HL-60/S4 treated with retinoic acid at 250 ng/mL for 4 days and 3 days (cell line): ENCODE measurements around the gene DYRK1B.
"Not testable (repeated sequence)": the region's sequence is repeated elsewhere in the genome, so short reads cannot be mapped to it uniquely, and the experiment has no call there.

Source experiments
- in situ Hi-C: fragments of 300-500 bp; cut with MboI; formaldehyde crosslinking; loops from 2 replicates; pipeline ENCODE4 v1.7.0; 2022; ENCODE audit warnings: low sequenced_read_pairs

DYRK1B gene

DNA sequence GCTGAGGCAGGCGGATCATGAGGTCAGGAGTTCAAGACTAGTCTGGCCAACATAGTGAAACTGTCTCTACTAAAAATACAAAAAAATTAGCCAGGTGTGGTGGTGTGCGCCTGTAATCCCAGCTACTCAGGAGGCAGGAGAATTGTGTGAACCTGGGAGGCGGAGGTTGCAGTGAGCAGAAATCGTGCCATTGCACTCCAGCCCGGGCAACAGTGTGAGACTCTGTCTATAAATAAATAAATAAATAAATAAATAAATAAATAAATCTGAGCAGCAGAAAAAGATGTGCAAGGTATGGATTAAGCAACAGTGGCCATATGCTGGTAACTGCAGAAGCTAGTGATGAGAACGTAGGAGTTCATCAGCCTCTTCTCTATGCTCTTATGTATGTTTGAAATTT is 19.9 kb downstream of the DYRK1B start:
- in situ Hi-C loops, result not testable (repeated sequence)

DNA sequence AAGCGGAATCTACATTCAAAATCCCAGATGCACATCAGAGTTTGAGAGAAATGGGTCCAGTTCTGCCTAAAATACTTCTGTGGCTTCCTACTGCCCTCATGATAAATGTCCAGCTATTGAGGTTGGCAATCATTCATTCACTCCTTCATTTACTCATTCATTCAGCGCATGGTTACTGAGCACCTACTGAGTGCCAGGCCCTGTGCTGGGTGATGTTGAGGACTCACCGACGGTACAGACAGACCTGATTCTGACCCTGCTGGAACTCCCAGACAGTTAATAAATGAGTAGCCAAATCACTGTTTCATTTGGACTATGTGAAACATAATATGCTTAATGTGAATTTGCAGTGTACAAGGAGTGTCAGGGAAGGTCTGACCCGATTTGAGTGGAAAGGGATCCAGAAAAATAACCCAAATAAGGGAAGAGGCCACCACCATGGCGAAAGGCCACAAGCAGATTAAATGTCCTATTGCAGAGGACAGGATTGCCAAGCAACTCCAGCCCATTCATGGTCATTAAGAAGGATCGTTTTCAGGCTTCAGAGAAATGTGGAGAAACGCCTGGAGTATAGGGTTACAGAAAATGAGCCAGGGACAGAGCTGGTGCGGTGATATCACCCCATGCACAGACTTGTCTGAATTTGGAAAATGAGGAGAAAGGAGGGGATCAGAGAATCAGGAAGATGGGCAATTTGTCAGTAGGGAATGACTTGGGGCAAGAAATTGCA is 20.5 kb downstream of the DYRK1B start:
- in situ Hi-C loops, result no loop called here

DNA sequence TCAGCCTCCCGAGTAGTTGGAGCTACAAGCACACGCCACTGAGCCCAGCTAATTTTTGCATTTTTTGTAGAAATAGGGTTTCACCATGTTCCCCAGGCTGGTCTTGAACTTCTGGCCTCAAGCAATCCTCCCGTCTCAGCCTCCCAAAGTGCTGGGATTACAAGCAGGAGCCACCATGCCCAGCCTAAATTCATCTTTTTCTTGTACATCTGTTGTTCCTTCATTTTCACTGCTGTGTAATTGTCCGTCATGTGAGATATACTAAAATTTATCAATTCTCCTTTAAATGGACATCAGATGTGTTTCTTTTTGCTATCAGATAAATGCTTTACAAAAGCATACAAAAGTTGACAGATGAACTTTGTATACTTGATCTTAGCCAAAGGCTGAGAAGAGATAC is 22.9 kb downstream of the DYRK1B start:
- in situ Hi-C loops, result no loop called here

DNA sequence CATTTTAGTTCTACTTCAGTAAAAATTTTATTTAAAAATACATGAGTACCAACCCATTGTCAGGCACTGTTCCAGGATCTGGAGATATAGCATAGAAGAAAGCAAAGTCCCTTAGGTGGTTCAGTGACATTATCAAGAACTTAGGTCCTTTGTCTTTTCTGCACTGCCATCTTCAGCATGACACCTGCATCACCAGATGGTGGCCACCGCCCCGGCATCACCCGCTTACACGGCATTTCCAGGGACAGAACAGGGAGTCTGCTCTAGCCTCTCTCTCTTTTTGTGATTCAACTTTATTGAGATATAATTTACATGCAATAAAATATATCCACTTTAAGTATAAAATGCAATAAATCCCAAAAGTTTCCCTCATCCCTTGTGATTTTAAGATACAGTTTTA is 23.5 kb downstream of the DYRK1B start:
- in situ Hi-C loops, result no loop called here

DNA sequence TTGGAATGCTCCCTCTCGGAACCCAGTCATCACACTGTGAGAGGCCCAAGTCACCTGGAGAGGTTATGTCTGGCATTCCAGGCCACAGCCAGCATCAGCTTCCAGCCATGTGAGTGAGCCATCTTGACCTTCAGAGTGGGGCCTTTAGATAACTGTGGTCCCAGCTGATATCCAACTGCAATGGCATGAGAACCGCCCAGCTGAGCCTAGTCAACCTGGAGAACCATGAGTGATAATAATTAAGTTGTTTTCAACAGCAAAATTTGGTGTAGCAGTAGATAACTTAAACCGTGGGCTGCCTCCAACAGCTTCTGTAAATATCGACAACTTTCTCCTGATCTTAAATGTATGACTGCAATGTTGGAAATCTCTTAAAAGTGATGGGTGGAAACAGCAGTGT is 24.6 kb downstream of the DYRK1B start:
- in situ Hi-C loops, result no loop called here

DNA sequence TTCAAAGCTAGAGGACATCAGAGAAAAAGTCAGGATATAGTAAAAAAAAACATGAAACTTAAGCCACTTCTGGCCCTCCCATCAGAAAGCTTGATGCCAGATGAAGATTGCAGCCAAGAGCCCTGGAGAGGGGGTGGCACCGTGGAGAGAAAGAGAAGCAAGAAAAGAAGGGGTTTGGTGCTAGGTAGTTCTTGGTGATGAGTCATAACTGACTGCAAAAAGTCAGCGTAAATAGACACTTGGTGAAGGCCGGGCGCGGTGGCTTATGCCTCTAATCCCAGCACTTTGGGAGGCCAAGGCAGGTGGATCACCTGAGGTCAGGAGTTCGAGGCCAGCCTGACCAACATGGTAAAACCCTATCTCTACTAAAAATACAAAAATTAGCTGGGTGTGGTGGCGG is 25.3 kb downstream of the DYRK1B start:
- in situ Hi-C loops, result not testable (repeated sequence)

DNA sequence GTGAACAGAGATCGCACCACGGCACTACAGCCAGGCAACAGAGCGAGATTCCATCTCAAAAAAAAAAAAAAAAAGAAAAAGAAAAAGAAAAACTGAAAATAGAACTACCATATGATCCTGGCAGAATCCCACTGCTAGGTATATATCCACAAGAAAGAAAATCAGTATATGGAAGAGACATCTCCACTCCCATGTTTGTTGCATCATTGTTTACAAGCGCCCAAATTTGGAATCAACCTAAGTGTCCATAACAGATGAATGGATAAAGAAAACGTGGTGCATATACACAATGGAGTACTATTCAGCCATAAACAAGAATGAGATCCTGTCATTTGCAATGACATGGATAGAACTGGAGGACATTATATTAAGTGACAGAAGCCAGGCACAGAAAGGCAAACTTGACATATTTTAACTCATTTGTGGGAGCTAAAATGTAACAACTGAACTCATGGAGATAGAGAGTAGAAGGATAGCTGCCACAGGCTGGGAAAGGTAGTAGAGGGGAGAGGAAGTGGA is 26.1 kb downstream of the DYRK1B start:
- in situ Hi-C loops, result no loop called here

DNA sequence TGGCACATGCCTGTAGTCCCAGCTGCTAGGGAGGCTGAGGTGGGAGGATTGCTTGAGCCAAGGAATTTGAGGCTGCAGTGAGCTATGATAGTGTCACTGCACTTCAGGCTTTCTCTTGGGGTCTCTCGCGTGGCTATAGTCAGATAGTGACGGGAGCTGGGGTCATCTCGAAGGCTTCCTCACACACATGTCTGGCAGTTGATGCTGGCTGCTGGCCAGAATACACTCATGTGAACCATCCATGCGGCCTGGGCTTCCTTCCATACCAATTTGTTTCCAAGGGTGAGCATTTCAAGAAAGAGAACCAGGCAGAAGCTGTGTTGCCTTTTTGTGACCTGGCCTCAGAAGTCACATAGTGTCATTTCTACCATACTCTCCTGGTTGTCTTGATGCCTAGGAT is 28.9 kb downstream of the DYRK1B start:
- in situ Hi-C loops, result no loop called here

DNA sequence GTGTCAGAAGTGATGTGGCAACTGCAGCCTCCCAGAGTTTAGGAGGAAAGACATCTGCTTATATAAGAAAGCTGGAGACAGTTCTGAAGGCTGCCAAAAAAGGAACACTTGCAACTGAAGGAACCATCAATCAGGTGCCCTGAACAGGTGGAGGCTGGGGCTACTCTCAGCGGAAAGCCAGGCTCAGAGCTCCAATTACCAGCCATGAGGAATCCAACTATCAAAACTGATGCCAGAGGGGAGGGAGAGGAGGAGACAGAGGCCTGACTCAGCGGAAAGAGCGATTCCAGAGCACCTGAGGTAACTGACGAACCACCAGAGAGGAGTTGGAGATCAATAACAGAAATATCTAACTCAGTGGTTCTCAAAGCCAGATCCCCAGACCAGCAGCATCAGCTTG is 31.0 kb downstream of the DYRK1B start:
- in situ Hi-C loops, result no loop called here

DNA sequence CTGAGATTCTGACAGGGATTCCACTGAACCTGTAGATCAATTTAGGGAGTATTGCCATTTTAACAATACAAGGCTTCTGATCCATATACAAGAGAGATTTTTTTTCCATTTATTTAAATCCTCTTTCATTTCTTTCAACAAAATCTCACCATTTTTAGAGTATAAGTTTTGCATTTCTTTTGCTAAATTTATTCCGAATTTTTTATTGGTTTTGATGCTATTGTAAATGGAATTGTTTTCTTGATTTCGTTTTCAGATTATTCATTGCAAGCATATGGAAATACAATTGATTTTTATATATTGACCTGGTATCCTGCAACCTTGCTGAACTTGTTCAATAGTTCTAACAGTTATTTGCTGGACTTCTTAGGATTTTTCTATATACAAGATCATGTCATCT is 36.9 kb downstream of the DYRK1B start:
- in situ Hi-C loops, result no loop called here

DNA sequence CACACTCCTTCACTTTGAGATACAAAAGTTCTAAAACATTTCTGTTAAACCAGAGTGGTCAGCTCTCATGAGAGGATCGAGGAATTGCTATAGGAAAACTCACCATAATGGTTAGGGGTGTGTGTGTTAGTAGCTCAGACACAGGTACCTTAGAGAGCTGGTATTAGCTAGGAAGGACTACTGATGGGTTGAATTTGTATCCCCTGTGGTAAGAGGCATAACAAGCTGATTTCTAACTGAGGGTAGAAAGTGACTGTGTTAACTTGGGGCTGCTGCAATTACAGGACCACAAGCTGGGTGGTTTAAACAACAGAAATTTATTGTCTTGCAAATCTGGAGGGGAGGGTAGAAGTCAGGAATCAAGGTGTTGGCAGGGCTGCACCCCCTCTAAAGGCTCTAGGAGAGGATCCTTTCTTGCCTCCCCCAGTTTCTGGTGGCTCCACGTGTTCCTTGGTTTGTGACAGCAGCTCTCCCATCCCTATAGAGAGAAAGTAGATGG is 37.9 kb downstream of the DYRK1B start:
- in situ Hi-C loops, result no loop called here

DNA sequence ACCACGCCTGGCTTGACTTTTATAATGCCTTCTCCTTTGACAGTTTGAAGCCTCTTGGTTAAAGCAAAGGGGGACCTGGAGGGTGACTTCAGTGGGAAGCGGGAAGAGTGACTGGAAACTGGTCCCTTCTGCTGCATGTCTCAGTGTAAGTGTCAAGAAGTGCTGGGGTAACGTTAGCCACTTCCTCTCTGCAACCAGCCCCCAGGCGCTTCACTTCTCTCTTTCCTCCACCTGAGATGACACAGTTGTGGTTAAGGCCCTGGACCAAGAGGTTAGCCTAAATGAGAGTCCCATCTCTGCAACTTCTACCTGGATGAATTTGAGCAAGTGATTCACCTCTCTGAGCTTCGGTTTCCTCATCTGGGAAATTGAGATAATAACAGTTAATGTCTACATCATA is 39.0 kb downstream of the DYRK1B start:
- in situ Hi-C loops, result no loop called here

DNA sequence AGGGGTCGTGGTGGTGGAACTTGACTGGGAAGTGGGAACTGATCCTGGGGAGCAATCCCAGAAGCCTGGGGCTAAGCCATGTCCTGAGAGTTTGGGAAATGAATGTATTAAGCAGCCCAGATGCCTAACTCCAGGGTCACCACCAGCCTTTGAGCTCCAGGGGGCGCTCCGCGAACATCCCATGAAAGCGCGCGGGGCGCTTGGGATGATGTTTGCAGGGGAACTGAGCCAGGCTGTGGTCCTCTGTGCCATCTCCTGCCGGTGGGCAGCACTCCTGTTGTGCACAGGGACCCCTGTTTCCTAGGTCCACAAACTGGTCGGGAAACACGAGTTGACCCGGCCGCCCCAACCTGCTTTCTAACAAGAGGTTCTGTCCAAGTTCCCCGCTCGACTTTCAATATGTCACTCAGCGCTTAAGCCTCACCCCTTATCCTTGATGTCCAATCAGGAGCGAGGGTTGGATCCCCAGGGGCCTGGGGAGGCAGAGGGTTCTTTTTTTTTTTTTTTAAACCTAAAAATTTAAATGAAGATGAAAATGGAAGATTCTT is 40.9 kb downstream of the DYRK1B start:
- in situ Hi-C loops, result no loop called here

DNA sequence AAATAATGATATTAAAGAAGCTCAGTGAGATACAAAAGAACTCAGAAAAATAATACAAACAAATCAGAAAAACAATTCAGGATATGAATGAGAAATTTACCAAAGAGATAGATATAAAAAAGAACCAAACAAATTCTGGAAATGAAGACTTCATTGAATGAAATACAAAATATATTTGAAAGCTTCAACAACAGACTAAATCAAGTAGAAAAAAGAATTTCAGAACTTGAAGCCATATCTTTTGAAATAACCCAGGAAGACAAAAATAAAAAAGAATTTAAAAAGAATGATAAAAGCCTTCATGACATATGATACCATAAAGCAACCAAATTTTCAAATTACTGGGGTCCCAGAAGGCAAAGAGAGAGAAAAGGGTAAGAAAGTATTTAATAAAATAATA is 45.7 kb downstream of the DYRK1B start:
- in situ Hi-C loops, result no loop called here

DNA sequence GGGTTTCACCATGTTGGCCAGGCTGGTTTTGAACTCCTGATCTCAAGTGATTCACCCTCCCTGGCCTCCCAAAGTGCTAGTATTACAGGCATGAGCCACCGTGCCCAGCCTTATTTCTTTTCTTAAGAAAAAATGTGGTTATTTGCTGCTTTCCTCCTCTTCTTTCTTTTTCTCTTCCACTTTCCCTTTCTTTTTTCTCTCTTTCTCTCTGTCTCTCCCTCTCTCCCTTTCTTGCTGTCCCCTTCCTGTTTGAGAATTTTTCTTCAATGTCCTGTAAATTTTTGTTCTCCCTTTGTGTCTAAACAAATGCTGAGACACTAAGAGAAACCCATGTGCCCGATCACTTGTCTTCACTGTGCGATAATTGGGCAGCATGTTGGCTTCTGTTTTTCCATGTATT is 53.1 kb downstream of the DYRK1B start:
- in situ Hi-C loops, result no loop called here

DNA sequence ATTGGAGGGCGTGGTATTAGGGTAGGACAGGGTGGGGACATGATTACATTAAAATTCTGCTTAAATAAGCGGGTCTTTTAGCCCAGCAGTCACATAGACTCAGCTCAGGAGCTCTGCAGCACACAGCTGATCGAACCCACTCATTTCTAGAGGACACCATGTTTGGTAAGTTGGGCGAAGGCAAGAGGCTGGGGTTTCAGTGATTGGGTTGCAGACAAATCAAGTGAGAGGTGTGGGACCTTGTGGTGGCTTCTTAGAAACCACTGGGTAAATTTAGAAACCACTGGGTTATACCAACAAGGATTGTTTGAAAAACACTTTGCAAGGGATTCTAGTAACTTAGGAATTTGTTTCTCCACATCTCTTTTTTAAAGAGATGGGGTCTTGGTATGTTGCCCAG is 55.2 kb downstream of the DYRK1B start, which contains the start of gene LEUTX:
LEUTX (plus strand) TSS at position 92 of the 400 bp plus-strand sequence; CDS start at position 159, 67 bp downstream.
- in situ Hi-C loops, result no loop called here
